M059J (cell line): ENCODE data around the gene KRTAP10-5. TPM values are rescaled to one million over a fixed set of nuclear protein-coding genes. Genes with fewer than 3 reads are reported as not detected.
"Not testable (repeated sequence)": the region's sequence is repeated elsewhere in the genome, so short reads cannot be mapped to it uniquely, and the experiment has no call there.

Experiments
- DNase-seq: peaks from one replicate; pipeline ENCODE4 v3.0.0-alpha.2; 2012; ENCODE audit warnings: low read depth
- total RNA-seq: library from RNA; depleted of rRNA; stranded (reverse); fragments of >200 nt; shearing (Covaris generic); gene quantifications from 2 replicates; pipeline ENCODE4 v1.2.3, GENCODE V29; 2014; rRNA removed

KRTAP10-5 gene, protein sequence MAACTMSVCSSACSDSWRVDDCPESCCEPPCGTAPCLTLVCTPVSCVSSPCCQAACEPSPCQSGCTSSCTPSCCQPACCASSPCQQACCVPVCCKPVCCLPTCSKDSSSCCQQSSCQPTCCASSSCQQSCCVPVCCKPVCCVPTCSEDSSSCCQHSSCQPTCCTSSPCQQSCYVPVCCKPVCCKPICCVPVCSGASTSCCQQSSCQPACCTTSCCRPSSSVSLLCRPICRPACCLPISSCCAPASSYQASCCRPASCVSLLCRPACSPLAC
- not detected in 2 replicates for total RNA-seq

DNA sequence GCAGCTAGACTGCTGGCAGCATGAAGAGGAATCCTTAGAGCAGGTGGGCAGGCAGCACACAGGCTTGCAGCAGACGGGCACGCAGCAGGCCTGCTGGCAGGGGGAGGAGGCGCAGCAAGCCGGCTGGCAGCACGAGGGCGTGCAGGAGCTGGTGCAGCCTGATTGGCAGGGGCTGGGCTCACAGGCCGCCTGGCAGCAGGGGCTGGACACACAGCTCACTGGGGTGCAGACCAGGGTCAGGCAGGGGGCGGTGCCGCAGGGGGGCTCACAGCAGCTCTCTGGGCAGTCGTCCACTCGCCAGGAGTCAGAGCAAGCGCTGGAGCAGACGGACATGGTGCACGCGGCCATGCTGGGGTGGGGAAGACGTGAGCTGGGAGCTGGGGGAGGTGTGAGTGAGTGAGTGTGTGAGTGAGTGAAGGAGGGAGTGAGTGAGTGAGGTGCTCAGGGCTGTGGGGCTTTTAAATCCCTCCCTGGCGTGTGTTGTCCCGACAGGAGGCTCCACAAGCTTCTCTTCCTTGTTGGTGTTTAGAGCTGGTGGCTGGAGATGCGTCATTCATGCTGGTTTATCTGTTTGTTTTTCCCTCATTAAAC lies at the start of gene KRTAP10-5:
Gene KRTAP10-5 (minus strand): TSS at position 374 of the 591 bp plus-strand sequence. CDS start 26 bp downstream, at position 348.
- not testable (repeated sequence) for DNase-seq

DNA sequence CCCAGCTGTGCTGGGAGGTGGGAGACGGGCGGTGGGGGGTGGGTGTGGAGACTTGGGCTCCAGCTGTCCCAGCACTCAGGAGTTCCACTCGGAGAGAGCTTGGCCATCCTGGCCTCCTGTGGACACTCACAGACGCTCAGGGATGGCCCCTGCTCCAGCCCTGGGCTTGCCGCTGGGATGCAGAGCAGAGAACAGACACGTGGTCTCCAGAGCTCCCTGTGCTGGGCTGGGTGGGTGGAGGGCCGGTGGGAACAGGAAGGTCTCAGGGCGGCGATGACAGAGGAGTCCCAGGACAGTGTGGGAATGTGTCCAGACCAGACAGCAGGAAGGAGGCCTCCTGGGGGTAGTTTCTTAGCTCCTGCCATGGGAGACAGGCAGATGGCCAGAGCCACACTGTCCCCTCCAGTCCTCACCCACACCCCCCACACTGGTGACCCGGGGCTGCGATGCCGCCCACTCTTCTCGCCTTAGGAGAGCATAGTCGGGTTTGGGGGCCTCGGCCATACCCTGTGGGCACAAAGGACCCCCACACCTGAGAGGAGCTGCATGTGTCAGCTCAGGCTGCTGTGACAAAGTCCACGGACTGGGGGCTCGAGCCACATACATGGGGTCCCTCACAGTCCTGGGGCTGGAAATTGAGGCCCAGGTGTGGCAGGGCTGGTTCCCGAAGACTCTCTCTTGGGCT lies 48.4 kb upstream of the KRTAP10-5 start:
- no peak for DNase-seq

- not testable (repeated sequence) for DNase-seq
These were observed 47.4 kb upstream of the KRTAP10-5 start for GRCh38 chr21:44627831-44628233.

GRCh38 chr21:44627181-44627822 lies 46.9 kb upstream of the KRTAP10-5 start:
- not testable (repeated sequence) for DNase-seq

- DNase-seq = no peak
These were observed 46.3 kb upstream of the KRTAP10-5 start, which contains the start of gene KRTAP10-9 for GRCh38 chr21:44626673-44627143. Gene KRTAP10-9 (plus strand): TSS chr21:44627093. CDS start chr21:44627172, 79 bp downstream.

- DNase-seq = no peak
These were observed 45.9 kb upstream of the KRTAP10-5 start for GRCh38 chr21:44626262-44626661.

DNA sequence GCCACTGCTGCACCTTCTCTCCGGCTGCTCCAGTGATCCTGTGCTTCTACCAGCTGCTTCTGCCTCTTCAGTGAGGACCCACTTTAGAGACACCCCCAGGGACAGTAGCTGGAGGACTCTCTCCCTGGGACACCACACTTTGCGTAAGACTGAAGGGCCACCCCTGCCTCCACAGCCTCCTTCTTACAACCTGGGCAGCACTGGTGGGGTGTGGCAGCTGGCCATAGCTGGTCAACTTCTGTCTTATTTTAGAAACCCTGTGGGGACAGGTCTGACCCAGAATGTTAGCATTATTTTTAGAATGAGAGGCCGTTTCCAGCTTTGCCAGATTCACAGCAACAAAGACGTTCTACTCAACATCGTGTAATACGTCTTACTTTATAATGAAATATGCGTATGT lies 45.4 kb upstream of the KRTAP10-5 start:
- DNase-seq = no peak

DNA sequence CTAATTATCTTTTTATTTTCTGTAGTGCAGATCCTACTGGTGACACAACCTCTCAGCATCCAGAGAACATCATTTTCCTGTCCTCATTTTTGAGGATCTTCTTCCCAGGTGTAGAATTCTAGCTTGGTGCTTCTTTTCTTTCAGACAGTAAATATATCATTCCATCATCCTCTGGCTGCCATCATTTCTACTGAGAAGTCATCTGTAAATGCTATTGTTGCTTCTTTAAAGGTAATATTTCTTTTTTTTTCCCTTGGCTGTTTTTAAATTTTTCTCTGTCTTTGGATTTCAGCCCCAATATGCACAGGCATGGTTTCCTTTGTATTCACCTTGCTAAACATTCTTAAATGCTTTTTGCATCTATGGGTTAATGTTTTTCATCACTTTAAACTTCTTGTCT lies 43.2 kb upstream of the KRTAP10-5 start:
- DNase-seq = no peak

DNA sequence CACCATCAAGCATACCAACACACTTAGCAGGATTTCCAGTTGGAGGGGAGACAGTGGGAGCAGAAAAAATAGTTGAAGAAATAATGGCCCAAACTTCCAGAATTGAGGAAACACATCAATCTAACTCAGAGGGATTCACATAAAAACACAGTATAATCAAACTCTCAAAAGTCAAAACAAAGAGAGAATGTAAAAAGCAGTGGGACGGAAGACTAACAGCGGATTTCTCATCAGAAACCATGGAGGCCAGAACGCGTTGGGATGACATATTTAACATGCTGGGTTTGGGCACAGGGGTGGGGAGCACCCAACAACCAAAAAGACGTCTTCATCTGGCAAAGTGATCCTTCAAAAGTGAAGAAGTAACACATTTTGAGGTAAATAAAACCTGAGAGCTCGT lies 39.5 kb upstream of the KRTAP10-5 start:
- DNase-seq = no peak

- DNase-seq = no peak
These were observed 38.5 kb upstream of the KRTAP10-5 start for GRCh38 chr21:44618909-44619308.

DNA sequence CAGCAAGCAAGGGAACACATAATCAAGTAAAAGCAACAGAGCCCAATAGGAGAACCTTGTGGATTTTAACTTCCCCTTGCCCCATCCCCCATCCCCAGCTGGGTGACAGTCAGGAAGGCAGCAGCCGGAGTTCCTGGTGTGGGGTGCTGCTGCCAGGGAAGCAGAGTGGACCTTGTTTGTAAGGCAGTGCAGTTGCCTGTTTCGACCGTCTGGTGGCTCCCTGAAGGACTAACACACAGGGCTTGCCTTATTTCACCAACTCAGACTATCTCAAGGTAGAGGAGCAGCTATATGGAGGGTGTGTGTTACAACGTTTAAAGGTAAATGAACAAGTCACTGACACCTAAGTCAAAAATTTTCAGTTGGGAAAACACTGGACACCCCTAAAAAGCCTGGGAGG lies 38.1 kb upstream of the KRTAP10-5 start:
- DNase-seq = no peak

- DNase-seq = no peak
These were observed 36.7 kb upstream of the KRTAP10-5 start for GRCh38 chr21:44617071-44617501.

- no peak for DNase-seq
These were observed 36.2 kb upstream of the KRTAP10-5 start for GRCh38 chr21:44616591-44616926.

GRCh38 chr21:44615911-44616590 lies 35.6 kb upstream of the KRTAP10-5 start:
- DNase-seq = no peak

GRCh38 chr21:44615466-44615865 lies 35.1 kb upstream of the KRTAP10-5 start:
- no peak for DNase-seq

- no peak for DNase-seq
These were observed 34.6 kb upstream of the KRTAP10-5 start for GRCh38 chr21:44614961-44615391.

GRCh38 chr21:44614161-44614631 lies 33.8 kb upstream of the KRTAP10-5 start:
- no peak for DNase-seq

- DNase-seq = no peak
These were observed 33.2 kb upstream of the KRTAP10-5 start for GRCh38 chr21:44613386-44614155.

DNA sequence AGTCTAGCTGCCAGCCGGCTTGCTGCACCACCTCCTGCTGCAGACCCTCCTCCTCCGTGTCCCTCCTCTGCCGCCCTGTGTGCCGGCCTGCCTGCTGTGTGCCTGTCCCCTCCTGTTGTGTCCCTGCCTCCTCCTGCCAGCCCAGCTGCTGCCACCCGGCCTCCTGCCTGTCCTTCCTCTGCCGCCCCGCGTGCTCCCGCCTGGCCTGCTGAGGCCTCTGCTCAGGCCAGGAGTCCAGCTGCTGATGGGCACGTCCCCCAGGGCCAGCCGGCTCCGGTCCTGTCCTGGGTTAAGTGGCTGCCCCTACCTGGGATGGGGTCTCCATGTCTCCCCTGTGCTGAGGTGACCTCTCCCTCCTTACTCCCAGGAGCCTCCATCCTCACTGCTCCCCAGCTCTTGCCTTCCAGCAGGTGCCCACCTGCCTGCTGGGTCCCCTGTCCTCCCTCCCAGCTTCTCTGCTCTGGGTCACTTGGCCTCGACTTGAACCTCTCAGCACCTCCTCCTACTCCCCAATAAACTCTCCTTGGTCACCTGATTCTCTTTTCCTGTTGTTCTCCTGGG lies 32.3 kb upstream of the KRTAP10-5 start:
- no peak for DNase-seq

GRCh38 chr21:44612029-44612486 lies 31.7 kb upstream of the KRTAP10-5 start, which contains the start of gene KRTAP10-8:
Gene KRTAP10-8 (plus strand): TSS chr21:44612079. CDS start chr21:44612101, 22 bp downstream.
- no peak for DNase-seq
